NCI-H2171 (cell line): ENCODE data around the gene NCLN.
"Not testable (repeated sequence)": the region's sequence is repeated elsewhere in the genome, so short reads cannot be mapped to it uniquely, and the experiment has no call there.

Experiments
- DNase-seq: peaks from one replicate; lab custom pipeline; 2025; lab: John Stamatoyannopoulos, UW

Gene NCLN

DNA sequence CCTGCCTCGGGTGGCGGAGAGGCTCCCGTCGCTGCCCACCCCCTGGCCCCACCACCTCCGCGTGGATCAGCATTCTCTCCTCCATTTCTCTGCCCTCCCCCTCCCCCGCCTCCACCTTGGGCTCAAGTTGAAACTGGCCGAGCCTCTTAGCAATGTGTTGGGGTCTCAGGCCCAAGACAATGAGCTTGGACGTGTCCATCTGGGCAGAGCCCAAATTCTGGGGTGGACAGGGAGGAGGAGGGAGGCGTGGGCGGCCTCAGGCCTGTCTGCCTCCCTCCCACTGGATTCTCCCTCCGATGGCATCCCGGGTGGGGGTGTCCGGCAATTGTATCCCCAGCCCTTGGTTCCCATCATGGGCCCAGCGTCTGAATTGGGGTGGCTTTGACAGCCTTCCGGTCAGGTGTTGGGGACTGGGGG lies 40.0 kb downstream of the NCLN start:
- DNase-seq: no peak

DNA sequence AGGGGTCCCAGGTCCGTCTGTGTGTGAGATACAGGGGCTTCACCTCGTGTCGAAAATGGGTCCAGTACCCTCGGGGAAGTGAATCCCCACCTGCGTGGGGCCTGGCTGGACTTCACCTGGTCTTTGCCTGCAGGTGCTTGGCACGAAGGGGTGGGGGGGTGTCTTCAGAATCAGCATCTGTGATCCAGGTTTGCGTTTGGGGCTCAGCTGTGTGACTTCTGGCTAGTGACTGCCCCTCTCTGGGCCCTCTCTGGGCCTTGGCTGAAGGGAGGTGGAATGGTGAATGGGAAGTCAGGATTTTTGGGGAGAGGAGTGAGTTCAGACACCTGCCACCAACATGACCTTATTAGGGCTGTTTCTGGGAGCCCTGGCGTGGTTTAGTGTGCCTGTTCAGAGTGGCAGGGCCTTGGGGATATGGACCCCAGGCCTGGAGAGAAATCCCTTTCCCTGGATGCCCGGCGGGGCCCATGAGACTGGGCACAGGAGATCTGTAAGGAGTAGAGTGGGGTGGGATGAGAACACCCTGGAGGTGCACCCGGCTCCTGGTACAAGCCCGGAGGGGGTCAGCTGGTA lies 41.4 kb downstream of the NCLN start:
- no peak for DNase-seq

- no peak for DNase-seq
These were observed 43.6 kb downstream of the NCLN start for GRCh38 chr19:3229346-3229743.

DNA sequence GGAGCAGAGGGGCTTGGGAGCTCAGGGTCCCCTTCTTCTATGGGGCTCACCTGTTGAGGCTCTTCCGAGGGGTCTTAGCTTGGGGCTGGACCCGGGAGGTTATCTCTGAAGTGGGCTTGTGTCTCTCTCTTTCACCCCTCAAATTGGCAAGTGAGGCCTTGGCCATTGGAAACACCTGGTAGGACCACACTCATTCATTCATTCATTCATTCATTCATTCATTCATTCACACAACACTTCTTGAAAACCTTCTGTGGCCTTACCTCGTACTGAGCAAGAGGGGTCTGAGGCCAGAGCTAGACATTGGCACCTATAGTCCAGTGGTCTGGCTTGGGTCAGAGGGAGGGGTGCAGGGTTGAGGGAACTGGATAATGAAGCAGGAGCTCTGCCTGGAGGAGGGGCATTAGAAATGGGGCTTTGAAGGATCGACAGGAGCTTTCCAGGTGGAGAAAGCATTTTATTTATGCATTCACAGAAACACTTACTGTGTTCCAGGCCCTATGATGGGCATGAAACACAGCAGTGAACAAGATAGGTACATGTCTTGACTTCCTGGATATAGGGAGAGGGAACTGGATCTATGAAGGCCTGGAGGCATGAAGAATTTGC lies 44.3 kb downstream of the NCLN start:
- DNase-seq: no peak

DNA sequence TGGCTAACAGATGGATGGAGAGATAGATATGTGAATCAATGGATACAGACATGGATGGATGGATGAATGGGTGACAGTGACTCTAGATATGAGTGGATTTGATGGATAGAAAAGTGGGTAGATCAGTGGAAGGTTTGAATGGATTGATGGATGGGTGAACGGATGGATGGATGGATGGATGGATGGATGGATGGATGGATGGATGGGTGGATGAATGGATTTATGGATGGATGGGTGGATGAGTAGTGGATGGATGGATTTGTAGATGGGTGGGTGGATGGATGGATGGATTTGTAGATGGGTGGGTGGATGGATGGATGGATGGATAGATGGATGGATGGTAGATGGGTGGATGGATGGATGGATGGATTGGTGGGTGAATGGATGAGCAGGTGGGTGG lies 45.6 kb downstream of the NCLN start:
- no peak for DNase-seq

GRCh38 chr19:3233116-3233515 lies 47.4 kb downstream of the NCLN start:
- DNase-seq: no peak

- DNase-seq: no peak
These were observed 48.1 kb downstream of the NCLN start for GRCh38 chr19:3233831-3234230.

DNA sequence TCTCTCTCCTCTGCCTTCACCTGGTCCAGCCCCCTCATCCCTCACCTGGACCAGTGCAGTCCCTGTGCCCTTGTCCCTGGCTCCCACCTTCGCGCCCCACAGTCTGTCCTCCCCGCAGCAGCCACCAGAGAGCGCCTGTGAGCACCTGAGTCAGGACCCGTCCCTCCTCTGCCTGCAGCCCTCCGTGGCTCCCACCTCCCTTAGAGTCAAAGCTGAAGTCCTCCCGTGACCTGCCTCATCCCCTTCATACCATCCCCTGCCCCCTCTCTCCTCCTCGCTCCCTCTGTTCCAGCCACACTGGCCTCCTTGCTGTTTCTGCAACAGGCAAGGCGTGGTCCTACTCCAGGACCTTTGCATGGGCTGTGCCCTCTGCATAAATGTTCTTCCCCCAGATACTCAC lies 49.1 kb downstream of the NCLN start:
- DNase-seq: no peak

DNA sequence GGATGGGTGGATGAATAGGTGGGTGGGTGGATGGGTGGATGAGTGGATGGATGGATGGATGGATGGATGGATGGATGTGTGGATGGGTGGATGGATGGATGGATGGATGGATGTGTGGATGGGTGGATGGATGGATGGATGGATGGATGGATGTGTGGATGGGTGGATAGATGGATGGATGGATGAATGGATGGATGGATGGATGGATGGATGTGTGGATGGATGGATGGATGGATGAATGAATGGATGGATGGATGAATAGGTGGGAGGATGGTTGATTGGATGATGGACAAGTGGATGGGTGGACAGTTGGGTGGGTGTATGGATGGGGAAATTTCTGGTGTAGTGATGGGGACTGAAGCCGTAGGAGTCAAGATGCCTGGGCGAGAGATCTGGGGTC lies 49.9 kb downstream of the NCLN start:
- not testable (repeated sequence) for DNase-seq

GRCh38 chr19:3236272-3236671 lies 50.5 kb downstream of the NCLN start:
- DNase-seq: no peak

- DNase-seq: no peak
These were observed 52.4 kb downstream of the NCLN start for GRCh38 chr19:3238066-3238561.

DNA sequence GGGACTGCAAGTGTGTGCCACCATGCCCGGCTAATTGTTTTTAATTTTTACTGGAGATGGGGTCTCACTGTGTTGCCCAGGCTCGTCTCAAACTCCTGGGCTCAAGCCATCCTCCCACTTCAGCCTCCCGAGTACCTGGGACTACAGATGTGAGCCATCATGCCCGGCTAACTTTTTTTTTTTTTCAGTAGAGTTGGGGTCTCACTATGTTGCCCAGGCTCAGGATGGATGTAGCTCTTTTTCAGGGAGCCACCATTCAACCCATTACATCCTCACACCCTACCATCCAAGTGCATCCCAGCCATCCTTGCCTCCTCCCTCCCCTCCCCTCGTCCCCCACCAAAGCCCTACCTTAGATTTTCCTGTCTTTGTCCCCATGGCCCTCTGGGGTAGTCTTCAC lies 53.6 kb downstream of the NCLN start:
- DNase-seq: no peak

GRCh38 chr19:3243819-3244700 lies 58.3 kb downstream of the NCLN start:
- DNase-seq: no peak

- no peak for DNase-seq
These were observed 59.3 kb downstream of the NCLN start for GRCh38 chr19:3245050-3245449.

DNA sequence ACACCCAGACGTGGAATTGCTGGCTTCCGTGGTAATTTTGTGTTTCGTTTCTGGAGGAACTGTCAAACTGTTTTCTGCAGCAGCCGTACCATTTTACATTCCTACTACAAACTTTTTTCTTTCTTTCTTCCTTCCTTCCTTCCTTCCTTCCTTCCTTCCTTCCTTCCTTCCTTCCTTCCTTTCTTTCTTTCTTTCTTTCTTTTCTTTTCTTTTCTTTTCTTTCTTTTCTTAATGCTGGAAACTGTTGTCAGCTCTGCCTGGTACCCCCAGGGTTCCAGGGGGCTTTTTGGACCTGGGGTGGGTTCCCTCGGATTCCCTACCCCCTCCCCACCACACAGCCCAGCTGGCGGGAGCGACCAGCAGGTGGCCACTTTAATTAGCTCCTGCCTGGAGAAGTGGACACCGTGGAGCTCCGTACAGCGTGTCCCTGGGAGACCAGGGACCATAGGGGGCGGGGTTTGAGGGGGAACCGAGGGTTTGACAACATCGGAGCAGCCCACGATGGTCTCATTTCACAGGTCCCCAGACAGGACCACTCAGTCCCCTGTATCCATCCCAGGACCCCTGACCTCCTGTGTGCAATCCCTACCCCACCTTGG lies 63.1 kb downstream of the NCLN start:
- no peak for DNase-seq

GRCh38 chr19:3249408-3249807 lies 63.7 kb downstream of the NCLN start:
- DNase-seq: no peak

DNA sequence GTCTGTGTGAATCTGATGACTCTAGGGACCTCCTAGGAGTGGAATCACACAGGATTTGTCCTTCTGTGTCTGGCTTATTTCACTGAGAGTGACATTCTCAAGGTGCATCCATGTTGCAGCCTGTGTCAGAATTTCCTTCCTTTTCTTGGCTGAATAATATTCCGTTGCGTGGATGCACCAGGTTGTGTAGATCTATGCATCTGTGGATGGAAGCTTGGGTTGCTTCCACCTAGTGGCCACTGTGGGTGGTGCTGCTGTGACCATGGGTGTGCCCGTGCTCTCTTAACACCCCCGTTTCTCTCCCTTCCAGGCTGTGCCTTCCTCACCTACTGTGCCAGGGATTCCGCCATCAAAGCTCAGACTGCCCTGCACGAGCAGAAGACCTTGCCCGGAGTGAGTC lies 64.9 kb downstream of the NCLN start:
- no peak for DNase-seq

GRCh38 chr19:3251229-3251628 lies 65.5 kb downstream of the NCLN start:
- DNase-seq: no peak

- no peak for DNase-seq
These were observed 66.9 kb downstream of the NCLN start for GRCh38 chr19:3252650-3253049.

- DNase-seq: no peak
These were observed 67.5 kb downstream of the NCLN start for GRCh38 chr19:3253270-3253669.

DNA sequence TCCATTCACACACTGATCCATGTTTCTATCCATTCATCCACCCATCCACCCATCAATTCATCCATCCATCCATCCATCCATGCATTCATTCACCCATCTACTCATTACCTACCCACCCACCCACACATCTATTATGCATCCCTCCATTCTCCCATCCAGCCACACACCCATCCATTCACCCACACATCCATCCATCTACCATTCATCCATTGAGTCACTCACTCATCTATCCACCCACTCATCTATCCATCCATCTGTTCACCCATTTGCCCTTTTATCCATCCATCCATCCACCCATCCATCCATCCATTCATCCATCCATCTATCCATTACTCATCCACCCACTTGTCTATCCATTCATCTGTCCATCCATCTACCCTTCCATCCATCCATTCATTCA lies 68.8 kb downstream of the NCLN start:
- no peak for DNase-seq

DNA sequence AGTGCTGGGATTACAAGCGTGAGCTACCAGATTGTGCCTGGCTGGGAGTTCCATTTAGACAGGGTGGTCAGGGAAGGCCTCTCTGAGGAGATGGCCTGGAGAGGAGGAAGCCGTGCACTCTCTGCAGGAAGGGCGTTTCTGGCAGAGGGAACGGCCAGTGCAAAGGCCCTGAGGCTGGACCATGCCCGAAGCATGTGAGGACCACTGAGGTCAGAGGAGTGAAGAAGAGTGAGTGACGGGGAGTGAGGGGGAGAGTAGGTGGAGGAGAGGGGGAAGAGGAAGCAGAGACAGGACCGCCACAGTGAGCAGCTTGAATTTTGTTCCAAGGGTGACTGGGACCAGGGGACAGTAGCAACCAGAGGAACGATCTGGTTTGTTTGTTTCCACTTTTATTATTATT lies 71.3 kb downstream of the NCLN start:
- DNase-seq: no peak
